Measurements from ENCODE around the gene CLEC4C.

- TF ChIP-seq POLR2A (IDR thresholded peaks at IDR 0.05; ENCODE audit: low read length) (no peak), GATA1 (IDR thresholded peaks at IDR 0.05; ENCODE audit: low read depth, low read length) (no peak)
These were observed 2.3 kb upstream of the CLEC4C start for GRCh38 chr12:7749442-7749841.

Measured in erythroblast (primary cell).